GM23338 (cell line): ENCODE measurements around the gene SDC3. TPM values are rescaled to one million over a fixed set of nuclear protein-coding genes. Genes with fewer than 3 reads are reported as not detected.

Experiments used
- ATAC-seq: fragments of 200-7000 bp; cut with Tn5 transposase; 3 replicates; pipeline ENCODE4 v1.9.1; 2020
- DNase-seq: peaks from one replicate; pipeline ENCODE4 v3.0.0-alpha.2; 2015; ENCODE audit warnings: low spot score
- H2AFZ ChIP-seq: fragments of 200-600 bp; sonication (generic); 2 replicates; pipeline ENCODE4 v1.8.0; 2016; ENCODE audit warnings: antibody characterized with exemption, mild to moderate bottlenecking, moderate library complexity
- H3F3A ChIP-seq: fragments of 200-600 bp; sonication (generic); replicated peaks from 2 replicates; pipeline ENCODE4 v1.8.0; 2017; ENCODE audit warnings: antibody characterized with exemption, mixed run types, low read depth
- H3K27ac ChIP-seq: fragments of 200-600 bp; sonication (generic); 2 replicates; pipeline ENCODE4 v1.6.1; 2016; ENCODE audit warnings: low read depth
- H3K27me3 ChIP-seq: fragments of 200-600 bp; sonication (generic); 2 replicates; pipeline ENCODE4 v1.8.0; 2016; ENCODE audit warnings: mild to moderate bottlenecking, mixed run types, moderate library complexity; ENCODE audit not compliant: insufficient read depth
- H3K36me3 ChIP-seq: fragments of 200-600 bp; sonication (generic); 2 replicates; pipeline ENCODE4 v1.8.0; 2016; ENCODE audit warnings: mild to moderate bottlenecking; ENCODE audit not compliant: insufficient read depth
- H3K4me1 ChIP-seq: fragments of 200-600 bp; sonication (generic); 2 replicates; pipeline ENCODE4 v1.8.0; 2016; ENCODE audit warnings: mild to moderate bottlenecking, moderate library complexity; ENCODE audit not compliant: insufficient read depth
- H3K4me2 ChIP-seq: fragments of 200-600 bp; sonication (generic); 2 replicates; pipeline ENCODE4 v1.7.1; 2017; ENCODE audit warnings: mixed run types
- H3K4me3 ChIP-seq: fragments of 200-600 bp; sonication (generic); 2 replicates; pipeline ENCODE4 v1.6.1; 2016; ENCODE audit warnings: mixed run types
- H3K79me2 ChIP-seq: fragments of 200-600 bp; sonication (generic); replicated peaks from 2 replicates; pipeline ENCODE4 v1.8.0; 2017; ENCODE audit warnings: mild to moderate bottlenecking; ENCODE audit not compliant: insufficient read depth
- H3K9me2 ChIP-seq: fragments of 200-600 bp; sonication (generic); 2 replicates; pipeline ENCODE4 v1.8.0; 2017; ENCODE audit not compliant: insufficient read depth
- H4K20me1 ChIP-seq: fragments of 200-600 bp; sonication (generic); replicated peaks from 2 replicates; pipeline ENCODE4 v1.8.0; 2017; ENCODE audit warnings: mild to moderate bottlenecking; ENCODE audit not compliant: insufficient read depth
- H3K27ac Mint-ChIP-seq: 2 replicates; pipeline ENCODE4 v1.8.0; 2020; ENCODE audit warnings: inconsistent platforms, mild to moderate bottlenecking, moderate library complexity, mixed read lengths
- H3K27me3 Mint-ChIP-seq: 3 replicates; pipeline ENCODE4 v1.8.0; 2022; ENCODE audit warnings: low read depth, mild to moderate bottlenecking, moderate library complexity, mixed read lengths, inconsistent platforms; ENCODE audit not compliant: insufficient read depth, poor library complexity
- H3K36me3 Mint-ChIP-seq: 3 replicates; pipeline ENCODE4 v1.8.0; 2021; ENCODE audit warnings: low read depth, mild to moderate bottlenecking, inconsistent platforms, moderate library complexity, mixed read lengths
- H3K4me1 Mint-ChIP-seq: 3 replicates; pipeline ENCODE4 v1.8.0; 2020; ENCODE audit warnings: mild to moderate bottlenecking, inconsistent platforms, mixed read lengths
- H3K4me3 Mint-ChIP-seq: 3 replicates; pipeline ENCODE4 v1.8.0; 2021; ENCODE audit warnings: moderate library complexity, mild to moderate bottlenecking, inconsistent platforms, mixed read lengths
- H3K9me3 Mint-ChIP-seq: 3 replicates; pipeline ENCODE4 v1.8.0; 2020; ENCODE audit warnings: moderate library complexity, mild to moderate bottlenecking, inconsistent platforms, mixed read lengths
- CREB1 ChIP-seq: fragments of 250-450 bp; sonication (Bioruptor Pico); IDR thresholded peaks from 2 replicates; pipeline ENCODE4 v1.5.0; 2020; ENCODE audit warnings: low read depth, mild to moderate bottlenecking, moderate library complexity
- ETS1 ChIP-seq: IDR thresholded peaks from 2 replicates; pipeline ENCODE4 v1.6.1; 2016; ENCODE audit warnings: antibody characterized with exemption
- EZH2 ChIP-seq: fragments of 200-600 bp; sonication (generic); IDR thresholded peaks from one replicate; pipeline ENCODE4 v1.8.0; 2017; ENCODE audit warnings: antibody characterized with exemption, mild to moderate bottlenecking, low read depth; ENCODE audit not compliant: unreplicated experiment
- EZH2phosphoT487 ChIP-seq: fragments of 200-600 bp; sonication (generic); IDR thresholded peaks from one replicate; pipeline ENCODE4 v1.8.1; 2018; ENCODE audit warnings: antibody characterized with exemption; ENCODE audit not compliant: unreplicated experiment
- JUNB ChIP-seq: IDR thresholded peaks from one replicate; pipeline ENCODE4 v1.6.1; 2016; ENCODE audit warnings: antibody characterized with exemption; ENCODE audit not compliant: unreplicated experiment
- NANOG ChIP-seq: IDR thresholded peaks from 2 replicates; pipeline ENCODE4 v1.6.1; 2016; ENCODE audit warnings: antibody characterized with exemption, borderline replicate concordance
- POLR2AphosphoS5 ChIP-seq: IDR thresholded peaks from 2 replicates; pipeline ENCODE4 v1.6.1; 2016; ENCODE audit warnings: antibody characterized with exemption, low read depth
- REST ChIP-seq: IDR thresholded peaks from one replicate; pipeline ENCODE4 v1.6.1; 2018; ENCODE audit warnings: antibody characterized with exemption; ENCODE audit not compliant: unreplicated experiment
- STAT1 ChIP-seq: IDR thresholded peaks from one replicate; pipeline ENCODE4 v1.6.1; 2016; ENCODE audit warnings: antibody characterized with exemption; ENCODE audit not compliant: unreplicated experiment
- ZNF114 ChIP-seq: fragments of 250-450 bp; sonication (Bioruptor Pico); IDR thresholded peaks from 2 replicates; pipeline ENCODE4 v1.5.0; 2020; ENCODE audit warnings: mild to moderate bottlenecking, moderate library complexity
- ZNF331 ChIP-seq: fragments of 250-450 bp; sonication (Bioruptor Pico); IDR thresholded peaks from 2 replicates; pipeline ENCODE4 v1.5.0; 2020; ENCODE audit warnings: low read depth, mild to moderate bottlenecking, moderate library complexity
- polyA plus RNA-seq: library from polyadenylated mRNA; unstranded; fragments of >200 nt; fragmentation: Nextera tagmentation; extraction: Ambion mirVana; gene quantifications from 2 replicates; pipeline ENCODE4 v1.2.1, GENCODE V29; 2016
- total RNA-seq: library from RNA; depleted of rRNA; stranded (reverse); fragments of >200 nt; shearing (Covaris generic); gene quantifications from 2 replicates; pipeline ENCODE4 v1.2.3, GENCODE V29; 2014
- TF ChIP-seq, protein P1 (sequence below), 2 experiments: fragments of 200-600 bp in 1 of 2; sonication (generic) in 1 of 2; conservative IDR thresholded peaks; 2 replicates each; pipeline versions ENCODE4 v1.5.1 to v1.6.1; 2016 to 2017; ENCODE audit warnings: antibody characterized with exemption in 2 of 2, low read depth in 2 of 2, mild to moderate bottlenecking in 2 of 2, moderate library complexity in 1 of 2
- TF ChIP-seq, protein P2 (sequence below): fragments of 250-450 bp; sonication (Bioruptor Pico); IDR thresholded peaks from 2 replicates; pipeline ENCODE4 v1.5.0; 2020; ENCODE audit warnings: mild to moderate bottlenecking, moderate library complexity

Gene SDC3
- total and polyA plus RNA-seq, 2 experiments from 2014 or later = 5.2 to 29.7 TPM

DNA sequence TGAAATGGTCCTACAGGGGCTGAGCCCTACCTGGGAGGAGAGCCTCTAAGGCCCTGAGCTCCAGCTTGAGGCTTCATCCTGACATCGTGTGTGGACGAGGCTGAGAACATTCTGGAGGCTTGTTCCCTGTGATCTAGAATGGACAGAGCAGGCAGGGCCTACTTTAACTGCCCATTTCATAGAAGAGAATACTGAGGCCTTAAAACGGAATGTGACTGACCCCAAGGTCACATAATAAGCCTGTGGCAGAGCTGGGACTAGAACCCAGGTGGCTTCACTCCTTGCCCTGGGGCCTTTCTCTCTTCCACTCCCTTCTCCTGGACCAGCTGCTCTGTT is 6.0 kb upstream of the SDC3 start:
- no peaks in the 10 kb centered on the region for H4K20me1 ChIP-seq
- peaks cover 4% of the 10 kb centered on the region; the same call in 1 of the 2 replicates for H3F3A ChIP-seq
- no peak overlapping the region for H3K4me2 ChIP-seq
- H3K4me1 Mint-ChIP-seq = peaks cover 19% of the 10 kb centered on the region
- H3K27ac ChIP-seq = no peak overlapping the region
- no peaks in the 10 kb centered on the region; the same call in 1 of the 3 replicates for H3K9me3 Mint-ChIP-seq
- H3K27me3 ChIP-seq = peaks cover 3% of the 10 kb centered on the region; the same call in 1 of the 2 replicates
- peaks cover 13% of the 10 kb centered on the region for H3K27me3 Mint-ChIP-seq
- no peak overlapping the region for H3K27ac Mint-ChIP-seq
- no peaks in the 10 kb centered on the region for H3K79me2 ChIP-seq
- no peaks in the 10 kb centered on the region for H3K9me2 ChIP-seq
- no peaks in the 10 kb centered on the region for H3K36me3 ChIP-seq
- TF ChIP-seq CREB1 (CRISPR knock-in tag) (no peak), REST (no peak), JUNB (no peak), ZNF114 (no peak), EZH2phosphoT487 (no peak), ETS1 (no peak), POLR2AphosphoS5 (no peak), ZNF331 (CRISPR knock-in tag) (no peak), NANOG (no peak), EZH2 (no peak), STAT1 (no peak)
- TF ChIP-seq, protein P1, sequence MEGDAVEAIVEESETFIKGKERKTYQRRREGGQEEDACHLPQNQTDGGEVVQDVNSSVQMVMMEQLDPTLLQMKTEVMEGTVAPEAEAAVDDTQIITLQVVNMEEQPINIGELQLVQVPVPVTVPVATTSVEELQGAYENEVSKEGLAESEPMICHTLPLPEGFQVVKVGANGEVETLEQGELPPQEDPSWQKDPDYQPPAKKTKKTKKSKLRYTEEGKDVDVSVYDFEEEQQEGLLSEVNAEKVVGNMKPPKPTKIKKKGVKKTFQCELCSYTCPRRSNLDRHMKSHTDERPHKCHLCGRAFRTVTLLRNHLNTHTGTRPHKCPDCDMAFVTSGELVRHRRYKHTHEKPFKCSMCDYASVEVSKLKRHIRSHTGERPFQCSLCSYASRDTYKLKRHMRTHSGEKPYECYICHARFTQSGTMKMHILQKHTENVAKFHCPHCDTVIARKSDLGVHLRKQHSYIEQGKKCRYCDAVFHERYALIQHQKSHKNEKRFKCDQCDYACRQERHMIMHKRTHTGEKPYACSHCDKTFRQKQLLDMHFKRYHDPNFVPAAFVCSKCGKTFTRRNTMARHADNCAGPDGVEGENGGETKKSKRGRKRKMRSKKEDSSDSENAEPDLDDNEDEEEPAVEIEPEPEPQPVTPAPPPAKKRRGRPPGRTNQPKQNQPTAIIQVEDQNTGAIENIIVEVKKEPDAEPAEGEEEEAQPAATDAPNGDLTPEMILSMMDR (conservative IDR thresholded peaks at IDR 0.05; ENCODE audit: low read depth in 2 of 2) = no peak
- TF ChIP-seq, protein P2, sequence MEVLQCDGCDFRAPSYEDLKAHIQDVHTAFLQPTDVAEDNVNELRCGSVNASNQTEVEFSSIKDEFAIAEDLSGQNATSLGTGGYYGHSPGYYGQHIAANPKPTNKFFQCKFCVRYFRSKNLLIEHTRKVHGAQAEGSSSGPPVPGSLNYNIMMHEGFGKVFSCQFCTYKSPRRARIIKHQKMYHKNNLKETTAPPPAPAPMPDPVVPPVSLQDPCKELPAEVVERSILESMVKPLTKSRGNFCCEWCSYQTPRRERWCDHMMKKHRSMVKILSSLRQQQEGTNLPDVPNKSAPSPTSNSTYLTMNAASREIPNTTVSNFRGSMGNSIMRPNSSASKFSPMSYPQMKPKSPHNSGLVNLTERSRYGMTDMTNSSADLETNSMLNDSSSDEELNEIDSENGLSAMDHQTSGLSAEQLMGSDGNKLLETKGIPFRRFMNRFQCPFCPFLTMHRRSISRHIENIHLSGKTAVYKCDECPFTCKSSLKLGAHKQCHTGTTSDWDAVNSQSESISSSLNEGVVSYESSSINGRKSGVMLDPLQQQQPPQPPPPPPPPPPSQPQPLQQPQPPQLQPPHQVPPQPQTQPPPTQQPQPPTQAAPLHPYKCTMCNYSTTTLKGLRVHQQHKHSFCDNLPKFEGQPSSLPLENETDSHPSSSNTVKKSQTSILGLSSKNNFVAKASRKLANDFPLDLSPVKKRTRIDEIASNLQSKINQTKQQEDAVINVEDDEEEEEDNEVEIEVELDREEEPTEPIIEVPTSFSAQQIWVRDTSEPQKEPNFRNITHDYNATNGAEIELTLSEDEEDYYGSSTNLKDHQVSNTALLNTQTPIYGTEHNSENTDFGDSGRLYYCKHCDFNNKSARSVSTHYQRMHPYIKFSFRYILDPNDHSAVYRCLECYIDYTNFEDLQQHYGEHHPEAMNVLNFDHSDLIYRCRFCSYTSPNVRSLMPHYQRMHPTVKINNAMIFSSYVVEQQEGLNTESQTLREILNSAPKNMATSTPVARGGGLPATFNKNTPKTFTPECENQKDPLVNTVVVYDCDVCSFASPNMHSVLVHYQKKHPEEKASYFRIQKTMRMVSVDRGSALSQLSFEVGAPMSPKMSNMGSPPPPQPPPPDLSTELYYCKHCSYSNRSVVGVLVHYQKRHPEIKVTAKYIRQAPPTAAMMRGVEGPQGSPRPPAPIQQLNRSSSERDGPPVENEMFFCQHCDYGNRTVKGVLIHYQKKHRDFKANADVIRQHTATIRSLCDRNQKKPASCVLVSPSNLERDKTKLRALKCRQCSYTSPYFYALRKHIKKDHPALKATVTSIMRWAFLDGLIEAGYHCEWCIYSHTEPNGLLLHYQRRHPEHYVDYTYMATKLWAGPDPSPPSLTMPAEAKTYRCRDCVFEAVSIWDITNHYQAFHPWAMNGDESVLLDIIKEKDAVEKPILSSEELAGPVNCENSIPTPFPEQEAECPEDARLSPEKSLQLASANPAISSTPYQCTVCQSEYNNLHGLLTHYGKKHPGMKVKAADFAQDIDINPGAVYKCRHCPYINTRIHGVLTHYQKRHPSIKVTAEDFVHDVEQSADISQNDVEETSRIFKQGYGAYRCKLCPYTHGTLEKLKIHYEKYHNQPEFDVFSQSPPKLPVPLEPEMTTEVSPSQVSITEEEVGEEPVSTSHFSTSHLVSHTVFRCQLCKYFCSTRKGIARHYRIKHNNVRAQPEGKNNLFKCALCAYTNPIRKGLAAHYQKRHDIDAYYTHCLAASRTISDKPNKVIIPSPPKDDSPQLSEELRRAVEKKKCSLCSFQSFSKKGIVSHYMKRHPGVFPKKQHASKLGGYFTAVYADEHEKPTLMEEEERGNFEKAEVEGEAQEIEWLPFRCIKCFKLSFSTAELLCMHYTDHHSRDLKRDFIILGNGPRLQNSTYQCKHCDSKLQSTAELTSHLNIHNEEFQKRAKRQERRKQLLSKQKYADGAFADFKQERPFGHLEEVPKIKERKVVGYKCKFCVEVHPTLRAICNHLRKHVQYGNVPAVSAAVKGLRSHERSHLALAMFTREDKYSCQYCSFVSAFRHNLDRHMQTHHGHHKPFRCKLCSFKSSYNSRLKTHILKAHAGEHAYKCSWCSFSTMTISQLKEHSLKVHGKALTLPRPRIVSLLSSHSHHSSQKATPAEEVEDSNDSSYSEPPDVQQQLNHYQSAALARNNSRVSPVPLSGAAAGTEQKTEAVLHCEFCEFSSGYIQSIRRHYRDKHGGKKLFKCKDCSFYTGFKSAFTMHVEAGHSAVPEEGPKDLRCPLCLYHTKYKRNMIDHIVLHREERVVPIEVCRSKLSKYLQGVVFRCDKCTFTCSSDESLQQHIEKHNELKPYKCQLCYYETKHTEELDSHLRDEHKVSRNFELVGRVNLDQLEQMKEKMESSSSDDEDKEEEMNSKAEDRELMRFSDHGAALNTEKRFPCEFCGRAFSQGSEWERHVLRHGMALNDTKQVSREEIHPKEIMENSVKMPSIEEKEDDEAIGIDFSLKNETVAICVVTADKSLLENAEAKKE = no peak
- H3K36me3 Mint-ChIP-seq = no peaks in the 10 kb centered on the region
- H3K4me3 Mint-ChIP-seq = no peak overlapping the region
- DNase-seq (no peak), ATAC-seq (no peak)
- no peak overlapping the region for H2AFZ ChIP-seq
- peaks cover 9% of the 10 kb centered on the region for H3K4me1 ChIP-seq
- no peak overlapping the region for H3K4me3 ChIP-seq
